Esophagus muscularis mucosa (tissue), 4 donors: ENCODE measurements around the gene GPR153.

Experiments used
- EP300 ChIP-seq: sonication (generic); formaldehyde crosslinking; IDR thresholded peaks from one replicate; pipeline ENCODE4 v1.6.1; 2017; ENCODE audit warnings: antibody characterized with exemption
- POLR2A ChIP-seq: fragments of 450-650 bp; IDR thresholded peaks from one replicate; pipeline ENCODE4 v1.6.1; 2017; ENCODE audit warnings: antibody characterized with exemption, moderate library complexity, mild to moderate bottlenecking, low read depth
- POLR2AphosphoS5 ChIP-seq, 2 donors: sonication (generic); formaldehyde crosslinking; IDR thresholded peaks; one replicate each; pipeline ENCODE4 v1.6.1; 2017; ENCODE audit warnings: antibody characterized with exemption in 2 of 2
- TF ChIP-seq, protein P1 (sequence below), 3 experiments: fragments of 200-600 bp in 2 of 3; fragments of 450-650 bp in 1 of 3; sonication (generic) in 2 of 3; IDR thresholded peaks; one replicate each; pipeline ENCODE4 v1.5.1; 2017 to 2019; ENCODE audit warnings: antibody characterized with exemption in 3 of 3, mild to moderate bottlenecking in 2 of 3, moderate library complexity in 1 of 3

DNA sequence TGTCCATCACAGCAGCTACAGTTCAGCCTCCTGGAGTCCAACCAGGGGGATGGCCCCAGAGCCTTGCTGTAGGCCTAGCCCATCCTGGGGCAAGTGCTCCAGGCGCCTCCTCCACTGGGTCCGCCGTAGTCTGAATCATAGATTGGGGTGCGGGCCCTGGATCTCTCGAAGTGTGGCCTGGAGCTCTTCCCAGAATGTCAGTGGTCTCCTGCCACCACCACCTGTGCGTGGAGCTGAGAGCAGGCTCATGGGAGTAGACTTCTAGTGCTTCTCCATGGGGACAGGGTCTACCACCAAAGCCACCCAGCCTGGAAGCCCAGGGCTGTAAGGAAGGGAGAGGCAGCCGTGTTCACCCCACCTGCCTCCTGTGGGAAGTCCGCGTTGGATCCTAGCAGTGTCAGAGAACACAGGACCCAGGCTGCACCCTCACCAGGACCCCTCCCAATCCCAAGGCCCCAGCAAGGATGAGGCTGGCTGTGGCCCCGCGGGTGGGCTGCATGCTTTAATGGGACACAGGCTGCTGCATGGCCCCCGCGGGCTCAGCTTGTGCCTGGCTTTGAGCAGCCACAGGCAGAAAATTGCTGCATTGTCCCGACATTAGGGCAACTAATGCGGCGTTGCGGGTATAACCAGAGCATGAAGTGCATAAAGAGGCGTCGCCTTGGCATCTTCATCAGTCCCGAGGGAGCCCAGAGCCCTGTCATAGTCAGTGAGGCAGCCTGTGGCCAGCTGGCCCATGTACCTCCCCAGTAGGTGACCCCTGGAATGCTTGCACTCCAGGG, 17.7 kb downstream of the GPR153 start:
- TF ChIP-seq, protein P1, sequence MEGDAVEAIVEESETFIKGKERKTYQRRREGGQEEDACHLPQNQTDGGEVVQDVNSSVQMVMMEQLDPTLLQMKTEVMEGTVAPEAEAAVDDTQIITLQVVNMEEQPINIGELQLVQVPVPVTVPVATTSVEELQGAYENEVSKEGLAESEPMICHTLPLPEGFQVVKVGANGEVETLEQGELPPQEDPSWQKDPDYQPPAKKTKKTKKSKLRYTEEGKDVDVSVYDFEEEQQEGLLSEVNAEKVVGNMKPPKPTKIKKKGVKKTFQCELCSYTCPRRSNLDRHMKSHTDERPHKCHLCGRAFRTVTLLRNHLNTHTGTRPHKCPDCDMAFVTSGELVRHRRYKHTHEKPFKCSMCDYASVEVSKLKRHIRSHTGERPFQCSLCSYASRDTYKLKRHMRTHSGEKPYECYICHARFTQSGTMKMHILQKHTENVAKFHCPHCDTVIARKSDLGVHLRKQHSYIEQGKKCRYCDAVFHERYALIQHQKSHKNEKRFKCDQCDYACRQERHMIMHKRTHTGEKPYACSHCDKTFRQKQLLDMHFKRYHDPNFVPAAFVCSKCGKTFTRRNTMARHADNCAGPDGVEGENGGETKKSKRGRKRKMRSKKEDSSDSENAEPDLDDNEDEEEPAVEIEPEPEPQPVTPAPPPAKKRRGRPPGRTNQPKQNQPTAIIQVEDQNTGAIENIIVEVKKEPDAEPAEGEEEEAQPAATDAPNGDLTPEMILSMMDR (IDR thresholded peaks at IDR 0.05), result no peak
- TF ChIP-seq POLR2AphosphoS5 (IDR thresholded peaks at IDR 0.05) (no peak), POLR2A (no peak), EP300 (no peak)
